ENCODE measurements around the gene RANBP1.

RANBP1 gene

DNA sequence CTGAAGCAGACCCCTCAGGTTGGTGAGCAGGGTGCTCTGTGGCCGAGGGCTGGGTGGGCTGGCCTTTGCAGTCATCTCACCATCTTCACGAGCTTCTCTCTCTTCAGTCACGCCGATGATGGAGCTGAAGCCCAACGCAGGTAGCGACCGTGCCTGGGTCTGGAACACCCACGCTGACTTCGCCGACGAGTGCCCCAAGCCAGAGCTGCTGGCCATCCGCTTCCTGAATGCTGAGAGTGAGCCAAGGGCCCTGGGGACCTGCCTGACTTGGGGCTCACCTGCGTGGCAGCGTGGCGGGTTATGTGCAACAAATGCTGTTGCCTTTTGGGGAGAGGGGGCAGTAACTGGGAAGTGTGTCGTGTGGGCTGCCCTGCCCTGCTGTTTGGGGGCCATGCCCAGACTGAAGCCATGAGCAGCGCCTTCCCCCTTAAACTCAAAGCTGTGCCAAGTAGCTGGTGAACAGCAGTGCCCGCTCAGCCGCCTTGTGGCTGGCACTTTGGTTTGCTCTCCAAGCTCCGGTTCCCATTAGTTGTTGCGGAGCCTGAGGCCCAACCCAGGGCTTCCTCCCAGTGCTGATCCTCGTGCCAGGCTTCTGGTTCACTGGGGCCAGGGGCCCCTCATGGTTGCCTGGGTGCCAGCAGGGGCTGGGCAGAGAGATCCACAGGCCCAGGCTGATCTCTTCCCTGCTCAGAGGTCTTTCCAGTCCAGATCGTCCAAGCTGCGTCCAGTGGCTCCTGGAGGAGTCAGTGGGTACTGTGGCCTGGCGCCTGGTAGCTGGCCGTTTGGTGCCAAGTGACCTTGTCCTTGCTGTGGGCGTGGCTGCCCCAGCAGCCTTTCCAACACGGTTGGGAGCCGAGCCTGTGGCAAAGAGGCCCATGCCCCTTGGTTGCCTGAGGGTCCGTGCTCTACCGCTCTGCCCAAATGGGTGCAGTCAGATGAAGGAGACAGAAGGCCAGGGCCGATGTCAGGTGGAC is 9.6 kb downstream of the RANBP1 start:
- no peaks in the 10 kb centered on the region for H3K27me3 ChIP-seq (ENCODE audit: insufficient read depth, low read length, poor library complexity)
- peaks cover 23% of the 10 kb centered on the region for H3K36me3 ChIP-seq (ENCODE audit: control insufficient read depth, insufficient read depth, low read length)
- H3K79me2 ChIP-seq (ENCODE audit: control insufficient read depth, insufficient read depth, low read length): peaks cover 33% of the 10 kb centered on the region
- H2AK5ac ChIP-seq (ENCODE audit: low read length): no peak overlapping the region
- no peak overlapping the region for H3K23ac ChIP-seq (ENCODE audit: low read length)
- H2BK15ac ChIP-seq (replicated peaks; ENCODE audit: low read depth): no peak overlapping the region
- WGBS (ENCODE audit: extremely low coverage, insufficient coverage, low lambda C conversion rate): no CpG with 5 or more reads among the region's 32 CpGs
- H3K56ac ChIP-seq (ENCODE audit: low read length): no peak overlapping the region
- no peak overlapping the region for H4K8ac ChIP-seq (ENCODE audit: low read depth, low read length)
- no peak overlapping the region for H3K4ac ChIP-seq (ENCODE audit: low read depth, low read length)
- H3K4me3 ChIP-seq (ENCODE audit: low read length): no peak overlapping the region
- peaks cover 12% of the 10 kb centered on the region for H3K79me1 ChIP-seq (ENCODE audit: low read length)
- no peak for DNase-seq
- H3K4me2 ChIP-seq (ENCODE audit: low read length): no peak overlapping the region
- no peak overlapping the region for H2BK5ac ChIP-seq (ENCODE audit: low read length)
- no peaks in the 10 kb centered on the region for H3K4me1 ChIP-seq (ENCODE audit: control insufficient read depth, low read depth, low read length)
- no peak overlapping the region for H3K9ac ChIP-seq (ENCODE audit: low read length)
- no peak overlapping the region for H3K27ac ChIP-seq (ENCODE audit: low read depth, low read length)
- no peak overlapping the region for H4K5ac ChIP-seq (ENCODE audit: low read length)
- H2BK120ac ChIP-seq (ENCODE audit: low read depth, low read length): no peak overlapping the region
- no peak overlapping the region for H3K18ac ChIP-seq (ENCODE audit: low read length)

DNA sequence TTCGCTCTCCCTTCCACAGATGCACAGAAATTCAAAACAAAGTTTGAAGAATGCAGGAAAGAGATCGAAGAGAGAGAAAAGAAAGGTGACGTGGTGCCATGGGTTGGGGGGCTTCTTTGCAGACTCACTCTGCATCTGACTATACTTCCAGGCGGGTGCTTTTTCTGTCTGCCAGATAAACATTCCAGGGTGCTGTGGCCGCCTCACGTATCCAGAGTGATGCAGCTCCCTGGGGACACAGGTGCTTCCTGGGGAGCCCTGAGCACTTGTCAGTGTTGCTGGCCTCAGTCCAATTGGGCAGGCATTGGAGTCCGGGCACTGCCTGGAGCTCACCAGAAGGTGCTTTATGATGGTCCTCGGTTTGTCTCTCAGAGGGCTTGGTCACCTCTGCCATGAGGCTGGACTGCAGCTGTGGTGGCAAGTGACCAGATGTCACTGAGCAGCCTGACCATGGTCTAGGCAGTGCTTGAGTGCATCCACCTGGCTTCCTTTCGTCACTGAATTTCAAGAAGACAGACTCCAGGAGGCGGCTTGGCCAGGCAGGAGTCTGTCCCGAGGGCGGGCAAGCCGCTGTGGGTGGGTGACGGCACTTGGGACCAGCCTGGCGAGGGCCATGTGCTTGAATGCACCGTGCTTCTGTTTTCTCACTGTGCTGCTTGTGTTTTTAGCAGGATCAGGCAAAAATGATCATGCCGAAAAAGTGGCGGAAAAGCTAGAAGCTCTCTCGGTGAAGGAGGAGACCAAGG is 10.6 kb downstream of the RANBP1 start:
- no peak for DNase-seq
- Histone ChIP-seq H3K4me3 (ENCODE audit: low read length) (no peak overlapping the region), H3K36me3 (ENCODE audit: control insufficient read depth, insufficient read depth, low read length) (peaks cover 23% of the 10 kb centered on the region), H3K18ac (ENCODE audit: low read length) (no peak overlapping the region), H3K4me1 (ENCODE audit: control insufficient read depth, low read depth, low read length) (no peaks in the 10 kb centered on the region), H3K27ac (ENCODE audit: low read depth, low read length) (no peak overlapping the region), H3K56ac (ENCODE audit: low read length) (no peak overlapping the region), H2AK5ac (ENCODE audit: low read length) (no peak overlapping the region), H4K8ac (ENCODE audit: low read depth, low read length) (no peak overlapping the region), H3K4me2 (ENCODE audit: low read length) (no peak overlapping the region), H2BK5ac (ENCODE audit: low read length) (no peak overlapping the region), H3K4ac (ENCODE audit: low read depth, low read length) (no peak overlapping the region), H3K79me1 (ENCODE audit: low read length) (peaks cover 12% of the 10 kb centered on the region), H3K9ac (ENCODE audit: low read length) (no peak overlapping the region), H3K79me2 (ENCODE audit: control insufficient read depth, insufficient read depth, low read length) (peaks cover 24% of the 10 kb centered on the region), H3K27me3 (ENCODE audit: insufficient read depth, low read length, poor library complexity) (no peaks in the 10 kb centered on the region), H3K23ac (ENCODE audit: low read length) (no peak overlapping the region), H2BK120ac (ENCODE audit: low read depth, low read length) (no peak overlapping the region), H4K5ac (ENCODE audit: low read length) (no peak overlapping the region), H2BK15ac (replicated peaks; ENCODE audit: low read depth) (no peak overlapping the region)
- no CpG with 5 or more reads among the region's 19 CpGs for WGBS (ENCODE audit: extremely low coverage, insufficient coverage, low lambda C conversion rate)

DNA sequence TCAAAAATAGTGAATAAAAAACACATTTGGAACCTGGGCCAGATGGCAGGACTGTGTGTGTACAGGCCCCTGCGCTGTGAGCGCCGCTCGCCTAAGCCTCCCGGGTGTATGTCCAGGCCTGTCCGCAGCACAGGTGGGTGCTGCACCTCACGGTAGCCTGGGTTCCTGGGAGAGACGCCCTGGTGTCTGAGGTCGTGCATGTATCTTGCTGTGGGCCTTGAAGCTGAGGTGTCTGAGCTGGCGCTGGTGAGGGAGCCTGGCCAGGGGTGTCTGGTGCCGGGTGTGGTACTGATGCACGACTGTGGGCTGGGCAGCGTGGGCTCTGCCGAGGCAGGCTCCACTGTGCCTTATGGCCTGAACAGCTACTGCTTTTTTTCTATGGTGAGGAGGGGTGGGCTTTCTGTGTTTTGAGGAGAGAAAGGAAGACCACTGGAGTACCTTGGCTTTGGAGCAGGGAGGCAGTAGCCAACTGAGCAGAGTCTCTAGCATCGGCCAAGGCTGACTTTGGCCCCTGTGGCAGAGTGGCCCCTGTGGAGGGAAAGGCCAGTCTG is 11.5 kb downstream of the RANBP1 start:
- H2BK15ac ChIP-seq (replicated peaks; ENCODE audit: low read depth): no peak overlapping the region
- no peak overlapping the region for H2BK5ac ChIP-seq (ENCODE audit: low read length)
- H3K4ac ChIP-seq (ENCODE audit: low read depth, low read length): no peak overlapping the region
- no CpG with 5 or more reads among the region's 15 CpGs for WGBS (ENCODE audit: extremely low coverage, insufficient coverage, low lambda C conversion rate)
- peaks cover 7% of the 10 kb centered on the region for H3K79me1 ChIP-seq (ENCODE audit: low read length)
- H3K27me3 ChIP-seq (ENCODE audit: insufficient read depth, low read length, poor library complexity): no peaks in the 10 kb centered on the region
- no peak overlapping the region for H2BK120ac ChIP-seq (ENCODE audit: low read depth, low read length)
- no peak overlapping the region for H3K18ac ChIP-seq (ENCODE audit: low read length)
- no peak overlapping the region for H4K8ac ChIP-seq (ENCODE audit: low read depth, low read length)
- H4K5ac ChIP-seq (ENCODE audit: low read length): no peak overlapping the region
- H3K4me2 ChIP-seq (ENCODE audit: low read length): no peak overlapping the region
- H3K36me3 ChIP-seq (ENCODE audit: control insufficient read depth, insufficient read depth, low read length): peaks cover 19% of the 10 kb centered on the region
- no peak overlapping the region for H3K9ac ChIP-seq (ENCODE audit: low read length)
- H3K4me3 ChIP-seq (ENCODE audit: low read length): no peak overlapping the region
- H3K79me2 ChIP-seq (ENCODE audit: control insufficient read depth, insufficient read depth, low read length): peaks cover 15% of the 10 kb centered on the region
- H2AK5ac ChIP-seq (ENCODE audit: low read length): no peak overlapping the region
- no peak for DNase-seq
- no peak overlapping the region for H3K27ac ChIP-seq (ENCODE audit: low read depth, low read length)
- H3K56ac ChIP-seq (ENCODE audit: low read length): no peak overlapping the region
- H3K23ac ChIP-seq (ENCODE audit: low read length): no peak overlapping the region
- H3K4me1 ChIP-seq (ENCODE audit: control insufficient read depth, low read depth, low read length): no peaks in the 10 kb centered on the region

DNA sequence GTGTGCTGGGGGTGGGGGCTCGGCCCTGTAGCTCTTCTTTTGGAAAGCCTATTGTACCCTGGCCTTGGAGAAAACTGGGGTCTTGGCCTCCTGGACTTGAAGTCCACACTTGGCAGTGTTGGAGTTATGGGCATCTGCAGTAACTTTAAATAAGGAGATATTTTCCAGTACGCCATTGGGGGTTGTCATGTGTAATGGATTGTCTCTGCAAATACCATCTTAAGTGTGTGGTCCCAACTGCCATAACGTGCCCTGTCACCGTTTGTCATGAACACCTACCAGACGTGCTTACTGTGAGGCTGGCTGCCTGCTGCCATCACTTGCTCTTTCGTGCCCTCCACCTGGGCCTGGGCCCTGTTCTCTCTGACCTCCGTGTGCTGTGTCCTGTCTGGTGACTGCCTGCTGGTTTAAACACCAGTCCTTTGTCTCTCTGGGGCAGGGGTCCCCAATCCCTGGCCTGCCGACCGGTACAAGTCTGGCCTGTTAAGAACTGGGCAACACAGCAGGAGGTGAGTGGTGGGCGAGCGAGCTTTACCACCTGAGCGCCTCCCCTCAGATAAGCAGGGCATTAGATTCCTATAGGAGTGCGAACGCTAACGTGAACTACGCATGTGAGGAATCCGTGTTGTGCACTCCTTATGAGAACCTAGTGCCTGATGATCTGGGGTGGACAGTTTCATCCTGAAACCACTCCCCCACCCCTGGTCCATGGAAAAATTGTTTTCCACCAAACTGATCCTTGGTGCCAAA is 12.1 kb downstream of the RANBP1 start:
- no peak overlapping the region for H4K5ac ChIP-seq (ENCODE audit: low read length)
- no peak overlapping the region for H3K9ac ChIP-seq (ENCODE audit: low read length)
- no peak overlapping the region for H3K56ac ChIP-seq (ENCODE audit: low read length)
- H3K27ac ChIP-seq (ENCODE audit: low read depth, low read length): no peak overlapping the region
- no peak overlapping the region for H3K23ac ChIP-seq (ENCODE audit: low read length)
- H4K8ac ChIP-seq (ENCODE audit: low read depth, low read length): no peak overlapping the region
- WGBS (ENCODE audit: extremely low coverage, insufficient coverage, low lambda C conversion rate): no CpG with 5 or more reads among the region's 17 CpGs
- no peaks in the 10 kb centered on the region for H3K27me3 ChIP-seq (ENCODE audit: insufficient read depth, low read length, poor library complexity)
- H2BK5ac ChIP-seq (ENCODE audit: low read length): no peak overlapping the region
- peaks cover 9% of the 10 kb centered on the region for H3K79me2 ChIP-seq (ENCODE audit: control insufficient read depth, insufficient read depth, low read length)
- no peak overlapping the region for H3K4ac ChIP-seq (ENCODE audit: low read depth, low read length)
- H3K36me3 ChIP-seq (ENCODE audit: control insufficient read depth, insufficient read depth, low read length): peaks cover 18% of the 10 kb centered on the region
- H3K4me1 ChIP-seq (ENCODE audit: control insufficient read depth, low read depth, low read length): no peaks in the 10 kb centered on the region
- H3K4me3 ChIP-seq (ENCODE audit: low read length): no peak overlapping the region
- no peak overlapping the region for H2AK5ac ChIP-seq (ENCODE audit: low read length)
- H3K79me1 ChIP-seq (ENCODE audit: low read length): peaks cover 9% of the 10 kb centered on the region
- DNase-seq: no peak
- no peak overlapping the region for H3K4me2 ChIP-seq (ENCODE audit: low read length)
- H3K18ac ChIP-seq (ENCODE audit: low read length): no peak overlapping the region
- H2BK15ac ChIP-seq (replicated peaks; ENCODE audit: low read depth): no peak overlapping the region
- no peak overlapping the region for H2BK120ac ChIP-seq (ENCODE audit: low read depth, low read length)

DNA sequence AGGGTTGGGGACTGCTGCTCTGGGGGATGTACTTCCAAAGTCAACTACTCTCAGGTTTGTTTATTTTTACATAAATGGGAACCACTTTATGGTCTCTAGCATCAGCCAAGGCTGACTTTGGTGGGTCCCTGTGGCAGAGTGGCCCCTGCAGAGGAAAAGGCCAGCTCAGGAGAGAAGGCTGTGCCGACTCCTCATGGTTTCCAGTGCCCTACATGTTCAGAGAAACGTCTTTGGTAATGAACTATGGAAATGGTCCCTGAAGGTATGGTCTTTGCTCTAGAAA is 12.7 kb downstream of the RANBP1 start:
- no peak overlapping the region for H3K4me2 ChIP-seq (ENCODE audit: low read length)
- H3K18ac ChIP-seq (ENCODE audit: low read length): no peak overlapping the region
- no peak overlapping the region for H2AK5ac ChIP-seq (ENCODE audit: low read length)
- H3K4me3 ChIP-seq (ENCODE audit: low read length): no peak overlapping the region
- H4K8ac ChIP-seq (ENCODE audit: low read depth, low read length): no peak overlapping the region
- H4K5ac ChIP-seq (ENCODE audit: low read length): no peak overlapping the region
- H3K36me3 ChIP-seq (ENCODE audit: control insufficient read depth, insufficient read depth, low read length): peaks cover 18% of the 10 kb centered on the region
- H3K4me1 ChIP-seq (ENCODE audit: control insufficient read depth, low read depth, low read length): no peaks in the 10 kb centered on the region
- no peak overlapping the region for H3K4ac ChIP-seq (ENCODE audit: low read depth, low read length)
- no peaks in the 10 kb centered on the region for H3K27me3 ChIP-seq (ENCODE audit: insufficient read depth, low read length, poor library complexity)
- no peak overlapping the region for H3K56ac ChIP-seq (ENCODE audit: low read length)
- DNase-seq: no peak
- H2BK15ac ChIP-seq (replicated peaks; ENCODE audit: low read depth): no peak overlapping the region
- no peak overlapping the region for H3K23ac ChIP-seq (ENCODE audit: low read length)
- H2BK5ac ChIP-seq (ENCODE audit: low read length): no peak overlapping the region
- no peak overlapping the region for H2BK120ac ChIP-seq (ENCODE audit: low read depth, low read length)
- WGBS (ENCODE audit: extremely low coverage, insufficient coverage, low lambda C conversion rate): no CpG with 5 or more reads among the region's 2 CpGs
- H3K27ac ChIP-seq (ENCODE audit: low read depth, low read length): no peak overlapping the region
- H3K9ac ChIP-seq (ENCODE audit: low read length): no peak overlapping the region
- H3K79me2 ChIP-seq (ENCODE audit: control insufficient read depth, insufficient read depth, low read length): peaks cover 6% of the 10 kb centered on the region
- H3K79me1 ChIP-seq (ENCODE audit: low read length): peaks cover 8% of the 10 kb centered on the region
